ENCODE results near the gene SBF2.
"Not testable (repeated sequence)": the region's sequence is repeated elsewhere in the genome, so short reads cannot be mapped to it uniquely, and the experiment has no call there.

SBF2 gene

DNA sequence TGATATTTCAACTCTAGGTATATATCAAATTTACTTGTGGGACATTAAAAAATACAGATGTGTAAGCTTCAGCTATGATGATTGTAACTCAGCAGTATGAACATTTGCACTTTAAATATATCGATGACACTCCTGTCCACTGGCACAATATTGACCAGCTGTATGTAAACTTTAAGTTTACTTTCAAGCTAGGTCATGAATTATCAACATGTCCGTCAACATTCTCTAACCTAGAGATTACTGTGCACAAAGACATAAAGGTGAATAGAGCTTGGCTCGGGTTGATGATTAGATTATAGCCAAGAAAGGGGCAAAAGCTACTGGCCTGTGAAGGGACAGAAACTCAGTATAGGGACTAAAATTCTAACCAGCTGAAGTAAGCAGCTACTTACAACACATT is 343.6 kb downstream of the SBF2 start:
- no peak overlapping the region for H3K4me3 ChIP-seq (ENCODE audit: low read length)
- DNase-seq (ENCODE audit: low read depth), result no peak
- TF ChIP-seq, protein P1, sequence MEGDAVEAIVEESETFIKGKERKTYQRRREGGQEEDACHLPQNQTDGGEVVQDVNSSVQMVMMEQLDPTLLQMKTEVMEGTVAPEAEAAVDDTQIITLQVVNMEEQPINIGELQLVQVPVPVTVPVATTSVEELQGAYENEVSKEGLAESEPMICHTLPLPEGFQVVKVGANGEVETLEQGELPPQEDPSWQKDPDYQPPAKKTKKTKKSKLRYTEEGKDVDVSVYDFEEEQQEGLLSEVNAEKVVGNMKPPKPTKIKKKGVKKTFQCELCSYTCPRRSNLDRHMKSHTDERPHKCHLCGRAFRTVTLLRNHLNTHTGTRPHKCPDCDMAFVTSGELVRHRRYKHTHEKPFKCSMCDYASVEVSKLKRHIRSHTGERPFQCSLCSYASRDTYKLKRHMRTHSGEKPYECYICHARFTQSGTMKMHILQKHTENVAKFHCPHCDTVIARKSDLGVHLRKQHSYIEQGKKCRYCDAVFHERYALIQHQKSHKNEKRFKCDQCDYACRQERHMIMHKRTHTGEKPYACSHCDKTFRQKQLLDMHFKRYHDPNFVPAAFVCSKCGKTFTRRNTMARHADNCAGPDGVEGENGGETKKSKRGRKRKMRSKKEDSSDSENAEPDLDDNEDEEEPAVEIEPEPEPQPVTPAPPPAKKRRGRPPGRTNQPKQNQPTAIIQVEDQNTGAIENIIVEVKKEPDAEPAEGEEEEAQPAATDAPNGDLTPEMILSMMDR (conservative IDR thresholded peaks at IDR 0.05; ENCODE audit: low read depth, low read length), result no peak

DNA sequence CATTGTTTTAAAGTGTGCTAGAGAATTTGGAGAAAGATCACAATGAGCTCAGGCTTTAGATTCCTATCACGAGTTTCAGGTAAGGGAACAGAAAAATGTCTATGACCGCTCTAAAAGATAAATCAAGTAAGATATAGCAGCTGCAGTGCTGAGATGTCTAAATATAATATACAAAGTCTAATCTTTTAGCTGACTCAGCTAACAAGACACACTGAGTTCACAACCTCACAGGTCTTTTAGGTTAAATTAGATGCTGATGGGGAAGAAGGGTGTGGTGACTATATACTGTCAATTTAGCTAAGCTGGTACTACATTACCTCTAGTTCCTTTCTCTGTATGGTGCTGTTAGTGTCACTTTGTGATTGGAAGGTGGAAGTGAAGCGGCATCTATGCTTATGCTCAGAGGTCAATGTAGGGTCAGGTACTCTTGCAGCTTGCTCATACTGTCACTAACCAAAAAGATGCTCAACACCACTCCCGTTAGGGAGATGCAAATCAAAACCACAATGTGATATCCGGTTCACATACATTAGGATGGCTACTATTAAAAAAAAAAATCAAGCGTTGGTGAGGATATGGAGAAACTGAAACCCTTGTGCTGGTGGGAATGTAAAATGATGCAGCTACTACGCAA is 346.7 kb downstream of the SBF2 start:
- no peak overlapping the region for H3K4me3 ChIP-seq (ENCODE audit: low read length)
- DNase-seq (ENCODE audit: low read depth), result no peak
- TF ChIP-seq, protein P1 (conservative IDR thresholded peaks at IDR 0.05; ENCODE audit: low read depth, low read length), result no peak

DNA sequence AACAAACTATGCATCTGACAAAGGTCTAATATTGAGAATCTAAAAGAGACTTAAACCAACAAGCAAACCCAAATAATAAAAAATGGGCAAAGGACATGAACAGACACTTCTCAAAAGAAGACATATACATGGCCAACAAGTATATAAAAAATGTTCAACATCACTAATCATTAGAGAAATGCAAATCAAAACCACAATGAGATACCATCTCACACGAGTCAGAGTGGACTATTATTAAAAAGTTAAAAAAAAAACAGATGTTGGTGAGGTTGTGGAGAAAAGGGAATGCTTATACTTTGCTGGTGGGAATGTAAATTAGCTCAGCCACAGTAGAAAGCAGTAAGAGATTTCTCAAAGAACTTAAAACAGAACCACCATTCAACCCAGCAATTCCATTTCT is 348.3 kb downstream of the SBF2 start:
- not testable (repeated sequence) for H3K4me3 ChIP-seq (ENCODE audit: low read length); DNase-seq (ENCODE audit: low read depth)

DNA sequence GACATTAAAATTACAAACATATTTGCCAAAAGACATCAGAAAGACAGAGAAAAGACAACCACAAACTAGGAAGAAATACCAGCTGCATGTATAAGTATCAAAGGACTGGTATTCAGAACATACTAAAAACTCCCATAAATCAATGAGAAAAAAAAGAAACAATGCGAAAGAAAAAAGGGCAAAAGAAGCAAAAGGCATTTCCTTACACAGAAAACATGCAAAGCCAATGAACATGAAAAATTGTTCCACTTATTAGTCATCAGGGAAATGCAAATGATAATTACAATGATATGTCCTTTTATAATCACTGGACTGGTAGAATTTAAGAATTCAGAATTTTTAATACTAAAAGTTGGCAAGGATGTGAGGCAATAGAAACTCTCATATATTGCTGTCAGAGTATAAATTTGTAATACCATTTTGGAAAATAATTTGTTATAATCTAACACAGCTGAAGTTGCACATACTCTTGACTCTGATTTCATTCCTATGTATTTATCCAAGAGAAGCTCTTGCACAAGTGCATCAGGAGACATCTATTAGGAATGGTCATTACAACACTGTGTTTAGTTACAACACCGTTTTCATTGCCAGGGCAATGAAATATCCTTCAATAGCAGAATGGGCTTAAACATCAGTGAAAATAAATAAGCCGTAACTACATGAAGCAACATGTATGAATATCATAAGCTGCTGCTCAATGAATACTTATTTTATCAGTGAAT is 350.5 kb downstream of the SBF2 start:
- TF ChIP-seq, protein P1 (conservative IDR thresholded peaks at IDR 0.05; ENCODE audit: low read depth, low read length), result no peak
- no peak overlapping the region for H3K4me3 ChIP-seq (ENCODE audit: low read length)
- DNase-seq (ENCODE audit: low read depth), result peak; percentile 6

DNA sequence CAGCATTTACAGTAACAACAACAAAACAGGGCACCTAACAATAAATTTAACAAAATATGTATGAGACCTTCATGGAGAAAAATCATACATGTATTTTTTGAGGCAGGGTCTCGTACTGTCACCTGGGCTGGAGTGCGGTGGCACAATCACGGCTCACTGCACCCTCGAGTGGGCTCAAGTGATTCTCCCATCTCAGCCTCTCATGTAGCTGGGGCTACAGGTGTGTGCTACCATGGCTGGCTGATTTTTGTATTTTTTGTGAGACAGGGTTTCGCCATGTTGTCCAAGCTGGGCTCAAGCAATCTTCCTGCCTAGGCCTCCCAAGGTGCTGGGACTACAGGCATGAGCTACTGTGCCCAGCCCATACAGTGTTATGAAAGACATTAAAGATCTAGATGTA is 352.0 kb downstream of the SBF2 start:
- TF ChIP-seq, protein P1 (conservative IDR thresholded peaks at IDR 0.05; ENCODE audit: low read depth, low read length), result no peak

DNA sequence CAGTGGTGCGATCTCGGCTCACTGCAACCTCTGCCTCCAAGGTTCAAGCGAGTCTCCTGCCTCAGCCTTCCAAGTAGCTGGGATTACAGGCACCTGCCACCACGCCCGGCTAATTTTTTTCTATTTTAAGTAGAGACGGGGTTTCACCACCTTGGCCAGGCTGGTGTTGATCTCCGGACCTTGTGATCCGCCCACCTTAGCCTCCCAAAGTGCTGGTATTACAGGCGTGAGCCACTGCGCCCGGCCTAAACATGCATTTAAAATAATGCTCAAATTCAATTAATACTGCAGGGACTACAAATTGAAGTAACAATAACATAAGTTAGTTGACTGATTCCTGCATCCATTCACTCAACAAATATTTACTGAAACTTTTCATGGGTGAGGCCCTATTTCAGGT is 354.9 kb downstream of the SBF2 start:
- H3K4me3 ChIP-seq (ENCODE audit: low read length); DNase-seq (ENCODE audit: low read depth): not testable (repeated sequence)

More for the DNA sequence above, 352.0 kb downstream of the SBF2 start:
- H3K4me3 ChIP-seq (ENCODE audit: low read length), result no peak overlapping the region
- no peak for DNase-seq (ENCODE audit: low read depth)

DNA sequence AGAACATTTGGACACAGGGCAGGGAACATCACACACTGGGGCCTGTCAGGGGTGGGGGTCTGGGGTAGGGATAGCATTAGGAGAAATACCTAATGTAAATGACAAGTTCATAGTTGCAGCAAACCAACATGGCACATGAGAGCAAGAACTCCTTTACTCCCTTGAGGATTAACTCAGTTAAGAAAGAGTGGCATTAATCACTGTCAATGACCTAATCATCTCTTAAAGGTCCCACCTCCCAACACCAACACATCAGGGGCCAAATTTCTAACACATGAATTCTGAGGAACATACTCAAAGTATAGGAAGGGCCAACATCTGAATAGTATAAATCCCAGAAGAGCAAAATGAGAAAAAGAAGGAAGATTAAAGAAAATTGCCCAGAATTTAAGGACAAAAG is 357.3 kb downstream of the SBF2 start:
- no peak overlapping the region for H3K4me3 ChIP-seq (ENCODE audit: low read length)
- TF ChIP-seq, protein P1 (conservative IDR thresholded peaks at IDR 0.05; ENCODE audit: low read depth, low read length), result no peak
- no peak for DNase-seq (ENCODE audit: low read depth)

DNA sequence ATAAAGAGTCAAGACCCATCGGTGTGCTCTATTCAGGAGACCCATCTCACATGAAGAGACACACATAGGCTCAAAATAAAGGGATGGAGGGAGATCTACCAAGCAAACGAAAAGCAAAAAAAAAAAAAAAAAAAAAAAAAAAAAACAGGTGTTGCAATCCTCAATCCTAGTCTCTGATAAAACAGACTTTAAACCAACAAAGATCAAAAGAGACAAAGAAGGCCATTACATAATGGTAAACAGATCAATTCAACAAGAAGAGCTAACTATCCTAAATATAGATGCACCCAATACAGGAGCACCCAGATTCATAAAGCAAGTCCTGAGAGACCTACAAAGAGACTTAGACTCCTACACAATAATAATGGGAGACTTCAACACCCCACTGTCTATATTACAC is 361.2 kb downstream of the SBF2 start:
- not testable (repeated sequence) for DNase-seq (ENCODE audit: low read depth); H3K4me3 ChIP-seq (ENCODE audit: low read length)

DNA sequence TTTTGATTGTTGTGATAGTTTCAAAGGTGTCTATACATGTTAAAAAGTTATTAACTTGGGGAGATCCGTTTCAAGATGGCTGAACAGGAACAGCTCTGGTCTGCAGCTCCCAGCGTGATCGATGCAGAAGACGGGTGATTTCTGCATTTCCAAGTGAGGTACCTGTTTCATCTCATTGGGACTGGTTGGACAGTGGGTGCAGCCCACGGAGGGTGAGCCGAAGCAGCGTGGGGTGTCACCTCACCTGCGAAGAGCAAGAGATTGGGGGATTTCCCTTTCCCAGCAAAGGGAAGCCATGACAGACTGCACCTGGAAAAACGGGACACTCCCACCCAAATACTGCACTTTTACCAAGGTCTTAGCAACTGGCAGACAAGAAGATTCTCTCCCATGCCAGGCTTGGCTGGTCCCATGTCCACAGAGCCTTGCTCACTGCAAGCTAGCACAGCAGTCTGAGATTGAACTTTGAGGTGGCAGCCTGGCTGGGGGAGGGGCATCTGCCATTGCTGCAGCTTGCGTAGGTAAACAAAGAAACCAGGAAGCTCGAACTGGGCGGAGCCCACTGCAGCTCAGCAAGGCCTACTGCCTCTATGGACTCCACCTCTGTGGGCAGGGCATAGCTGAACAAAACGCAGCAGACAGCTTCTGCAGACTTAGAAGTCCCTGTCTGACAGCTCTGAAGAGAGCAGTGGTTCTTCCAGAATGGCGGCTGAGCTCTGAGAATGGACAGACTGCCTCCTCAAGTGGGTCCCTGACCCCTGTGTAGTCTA is 363.3 kb downstream of the SBF2 start:
- H3K4me3 ChIP-seq (ENCODE audit: low read length); DNase-seq (ENCODE audit: low read depth): not testable (repeated sequence)
